Measurements from ENCODE around the gene TMTC2. TPM values are rescaled to one million over a fixed set of nuclear protein-coding genes. Genes with fewer than 3 reads are reported as not detected.
A peak's percentile ranks its signal among the peaks of the same experiment; 100 is the strongest.

TMTC2 gene
- total and polyA plus RNA-seq, 3 donors from 2014 or later: 8.1 to 22.4 (median 19.4) TPM

DNA sequence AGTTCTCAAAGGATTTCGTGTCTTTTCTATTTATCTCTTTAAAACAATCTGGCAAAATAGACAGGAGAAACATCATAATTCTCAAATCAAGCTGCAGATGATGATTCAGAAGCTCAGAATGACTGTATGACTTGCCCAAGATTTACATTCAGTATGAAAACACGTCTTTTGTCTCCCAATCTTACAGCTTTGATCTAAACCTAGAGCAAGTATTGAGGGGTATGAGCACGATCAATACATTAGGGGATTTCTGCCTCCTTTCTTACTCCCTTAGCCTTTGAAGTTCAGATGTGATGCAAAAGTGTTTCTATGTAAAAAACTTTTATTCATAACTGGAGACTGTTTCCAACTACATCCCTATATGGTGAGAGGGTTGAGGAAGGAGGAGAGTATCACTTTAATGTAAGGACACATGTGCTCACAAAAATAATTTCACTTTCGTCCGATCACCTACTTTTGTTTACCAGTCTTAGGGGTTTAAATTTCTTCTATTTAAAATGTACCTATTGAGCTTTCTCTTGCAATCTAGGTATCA is 454.8 kb downstream of the TMTC2 start:
- intact Hi-C loops (cut with DNase I; ENCODE audit: low total_unique reads): no loop called here
- Histone ChIP-seq H3K4me3 (no peak overlapping the region), H3K27me3 (no peaks in the 10 kb centered on the region), H3K4me1 (no peaks in the 10 kb centered on the region), H3K9me3 (no peaks in the 10 kb centered on the region), H3K36me3 (ENCODE audit: low read depth, missing control alignments) (no peaks in the 10 kb centered on the region), H3K27ac (no peak overlapping the region)
- no peak for TF ChIP-seq POLR2A (IDR thresholded peaks at IDR 0.05)
- TF ChIP-seq, protein P1, sequence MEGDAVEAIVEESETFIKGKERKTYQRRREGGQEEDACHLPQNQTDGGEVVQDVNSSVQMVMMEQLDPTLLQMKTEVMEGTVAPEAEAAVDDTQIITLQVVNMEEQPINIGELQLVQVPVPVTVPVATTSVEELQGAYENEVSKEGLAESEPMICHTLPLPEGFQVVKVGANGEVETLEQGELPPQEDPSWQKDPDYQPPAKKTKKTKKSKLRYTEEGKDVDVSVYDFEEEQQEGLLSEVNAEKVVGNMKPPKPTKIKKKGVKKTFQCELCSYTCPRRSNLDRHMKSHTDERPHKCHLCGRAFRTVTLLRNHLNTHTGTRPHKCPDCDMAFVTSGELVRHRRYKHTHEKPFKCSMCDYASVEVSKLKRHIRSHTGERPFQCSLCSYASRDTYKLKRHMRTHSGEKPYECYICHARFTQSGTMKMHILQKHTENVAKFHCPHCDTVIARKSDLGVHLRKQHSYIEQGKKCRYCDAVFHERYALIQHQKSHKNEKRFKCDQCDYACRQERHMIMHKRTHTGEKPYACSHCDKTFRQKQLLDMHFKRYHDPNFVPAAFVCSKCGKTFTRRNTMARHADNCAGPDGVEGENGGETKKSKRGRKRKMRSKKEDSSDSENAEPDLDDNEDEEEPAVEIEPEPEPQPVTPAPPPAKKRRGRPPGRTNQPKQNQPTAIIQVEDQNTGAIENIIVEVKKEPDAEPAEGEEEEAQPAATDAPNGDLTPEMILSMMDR (IDR thresholded peaks at IDR 0.05): no peak
- DNase-seq: no peak
- WGBS, 2 donors: 61 to 71% methylated on average over 5 of the region's 5 CpGs

DNA sequence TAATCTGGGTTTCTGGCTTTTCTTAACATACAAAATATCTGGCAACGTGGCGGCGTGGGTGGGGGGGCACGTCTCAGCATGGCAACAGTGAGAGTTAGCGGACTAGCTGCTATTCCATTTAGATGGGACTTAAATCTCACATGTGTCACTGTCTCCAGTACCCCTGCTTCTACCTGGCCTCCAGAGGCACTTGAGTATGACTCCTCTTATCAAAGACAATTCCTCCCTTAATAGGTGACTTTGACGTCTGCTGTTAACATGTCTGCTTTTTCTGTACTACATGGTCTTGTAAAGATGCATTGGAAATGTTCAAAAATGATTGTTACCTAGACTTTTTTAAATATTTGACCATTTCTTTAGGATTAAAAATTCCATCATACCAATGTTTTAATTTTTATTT is 456.2 kb downstream of the TMTC2 start:
- no peaks in the 10 kb centered on the region for H3K4me1 ChIP-seq
- H3K4me3 ChIP-seq: no peak overlapping the region
- TF ChIP-seq, protein P1 (IDR thresholded peaks at IDR 0.05): no peak
- H3K27ac ChIP-seq: no peak overlapping the region
- DNase-seq: no peak
- no peaks in the 10 kb centered on the region for H3K9me3 ChIP-seq
- WGBS, 2 donors: 55 to 70% methylated on average over 6 of the region's 6 CpGs
- intact Hi-C loops (cut with DNase I; ENCODE audit: low total_unique reads): no loop called here
- no peaks in the 10 kb centered on the region for H3K27me3 ChIP-seq
- no peaks in the 10 kb centered on the region for H3K36me3 ChIP-seq (ENCODE audit: low read depth, missing control alignments)

DNA sequence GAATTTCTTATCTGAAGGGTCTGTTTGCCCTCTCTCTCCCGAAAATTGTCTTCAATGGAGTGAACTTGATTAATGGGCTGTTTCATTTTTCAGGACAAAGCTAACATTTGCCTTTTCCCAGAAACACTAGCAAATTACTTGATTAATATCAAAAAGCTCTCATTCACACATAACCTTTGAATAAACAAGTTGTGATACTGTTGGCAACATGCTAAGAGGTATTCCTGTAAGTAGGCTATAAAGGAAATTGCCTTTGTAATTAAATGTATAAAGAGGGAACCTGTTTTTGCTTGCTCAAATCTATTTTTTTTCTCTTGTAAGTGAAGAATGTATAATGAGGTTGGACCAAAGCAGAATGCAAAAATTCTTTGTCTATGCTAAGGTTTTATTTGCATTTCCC is 457.2 kb downstream of the TMTC2 start:
- 70 to 89% methylated on average over 1 of the region's 1 CpG for WGBS, 2 donors
- no peak overlapping the region for H3K27ac ChIP-seq
- no peaks in the 10 kb centered on the region for H3K27me3 ChIP-seq
- no peak for DNase-seq
- no peaks in the 10 kb centered on the region for H3K4me1 ChIP-seq
- TF ChIP-seq, protein P1 (IDR thresholded peaks at IDR 0.05): no peak
- TF ChIP-seq POLR2A (IDR thresholded peaks at IDR 0.05): no peak
- no peaks in the 10 kb centered on the region for H3K36me3 ChIP-seq (ENCODE audit: low read depth, missing control alignments)
- H3K4me3 ChIP-seq: no peak overlapping the region
- intact Hi-C loops (cut with DNase I; ENCODE audit: low total_unique reads): no loop called here
- no peaks in the 10 kb centered on the region for H3K9me3 ChIP-seq

DNA sequence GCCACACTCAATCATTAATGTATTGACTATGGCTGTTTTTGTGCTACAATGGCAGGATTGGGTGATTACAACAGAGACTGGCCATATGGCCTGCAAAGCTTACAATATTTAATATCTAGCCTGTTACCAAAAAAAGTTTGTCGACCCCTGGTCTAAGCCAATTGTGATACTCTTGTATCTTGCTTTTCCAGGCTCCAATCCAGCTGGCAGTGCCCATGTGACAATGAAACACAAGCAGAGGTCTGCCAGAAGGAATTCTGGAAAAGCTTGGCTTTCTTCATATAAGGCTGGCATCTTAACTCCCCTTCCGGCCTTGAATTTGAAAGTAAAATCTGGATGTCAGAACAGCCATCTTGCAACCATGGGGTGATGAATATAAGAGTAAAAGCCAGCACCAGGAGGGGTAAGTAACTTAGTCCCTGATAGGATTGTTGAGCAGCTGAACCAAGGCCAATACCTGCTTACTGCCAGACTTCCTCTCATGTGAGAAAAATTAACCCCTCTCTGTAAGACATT is 458.7 kb downstream of the TMTC2 start:
- peak; percentile 21 for DNase-seq
- no peaks in the 10 kb centered on the region for H3K27me3 ChIP-seq
- TF ChIP-seq POLR2A (IDR thresholded peaks at IDR 0.05): no peak
- TF ChIP-seq, protein P1 (IDR thresholded peaks at IDR 0.05): no peak
- intact Hi-C loops (cut with DNase I; ENCODE audit: low total_unique reads): no loop called here
- WGBS, 2 donors: 61 to 84% methylated on average over 2 of the region's 2 CpGs
- no peaks in the 10 kb centered on the region for H3K4me1 ChIP-seq
- no peak overlapping the region for H3K27ac ChIP-seq
- H3K4me3 ChIP-seq: no peak overlapping the region
- no peaks in the 10 kb centered on the region for H3K36me3 ChIP-seq (ENCODE audit: low read depth, missing control alignments)
- H3K9me3 ChIP-seq: no peaks in the 10 kb centered on the region

DNA sequence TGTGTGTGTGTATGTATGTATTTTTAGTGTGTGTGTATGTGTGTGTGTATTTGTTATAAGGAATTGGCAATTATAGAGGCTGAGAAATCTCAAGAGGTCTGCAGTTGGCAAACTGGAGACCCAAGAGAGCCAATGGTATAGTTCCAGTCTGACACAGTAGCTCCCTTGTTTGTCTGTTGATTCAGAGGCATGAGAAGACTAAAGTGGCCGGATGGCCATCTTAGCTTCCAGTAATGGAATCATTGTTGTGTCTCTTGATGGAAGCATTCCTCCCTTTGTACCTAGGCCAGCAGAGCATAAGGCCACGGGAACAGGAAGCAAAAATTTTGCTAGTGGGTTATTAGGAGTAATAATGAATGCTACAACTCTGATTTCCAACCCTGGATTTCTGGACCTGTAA is 460.6 kb downstream of the TMTC2 start:
- WGBS, 2 donors: 84 to 93% methylated on average over 2 of the region's 2 CpGs
- no peaks in the 10 kb centered on the region for H3K9me3 ChIP-seq

More for the DNA sequence above, 460.6 kb downstream of the TMTC2 start:
- Histone ChIP-seq H3K4me1 (no peaks in the 10 kb centered on the region), H3K27me3 (no peaks in the 10 kb centered on the region), H3K4me3 (no peak overlapping the region), H3K36me3 (ENCODE audit: low read depth, missing control alignments) (no peaks in the 10 kb centered on the region), H3K27ac (no peak overlapping the region)
- no peak for TF ChIP-seq POLR2A (IDR thresholded peaks at IDR 0.05)
- TF ChIP-seq, protein P1 (IDR thresholded peaks at IDR 0.05): no peak
- intact Hi-C loops (cut with DNase I; ENCODE audit: low total_unique reads): no loop called here
- no peak for DNase-seq

Measured in testis (tissue), 3 donors.